Central memory CD4-positive, alpha-beta T cell (primary cell): ENCODE measurements around the gene TSNAXIP1.

Experiments used
- DNase-seq: peaks from one replicate; pipeline ENCODE4 v3.0.0; 2022

The TSNAXIP1 gene

GRCh38 chr16:67782567-67783352, 23.9 kb upstream of the TSNAXIP1 start:
- DNase-seq, result no peak

DNA sequence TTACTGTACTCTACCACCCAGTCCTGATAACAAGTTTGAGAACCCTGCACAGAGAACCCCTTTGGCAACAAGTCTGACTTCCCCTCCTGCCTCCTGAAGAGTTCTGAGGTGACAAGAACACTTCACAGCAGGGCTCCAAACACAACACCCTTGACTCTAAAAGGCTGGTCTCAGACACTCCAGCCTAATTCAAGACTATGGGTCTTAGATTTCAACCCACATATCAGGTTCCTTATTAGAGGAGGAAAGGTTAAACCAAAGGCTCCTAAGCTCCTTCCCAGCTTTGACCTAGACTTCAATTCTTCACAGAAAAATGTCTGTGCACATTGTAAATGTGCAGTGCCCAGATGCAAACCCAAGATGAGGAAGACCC, 23.4 kb upstream of the TSNAXIP1 start:
- DNase-seq, result no peak

DNA sequence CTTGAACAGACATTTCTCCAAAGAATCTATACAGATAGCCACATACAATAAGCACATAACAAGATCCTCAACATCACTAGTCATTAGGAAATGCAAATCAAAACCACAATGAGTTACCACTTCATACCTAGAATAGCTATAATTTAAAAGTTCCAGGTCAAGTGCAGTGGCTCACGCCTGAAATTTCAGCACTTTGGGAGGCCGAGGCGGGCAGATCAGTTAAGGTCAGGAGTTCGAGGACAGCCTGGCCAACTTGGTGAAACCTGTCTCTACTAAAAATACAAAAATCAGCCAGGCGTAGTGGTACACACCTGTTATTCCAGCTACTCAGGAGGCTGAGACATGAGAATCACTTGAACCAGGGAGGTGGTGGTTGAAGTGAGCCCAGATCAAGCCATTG, 20.2 kb upstream of the TSNAXIP1 start:
- no peak for DNase-seq

- no peak for DNase-seq
These were observed 16.6 kb upstream of the TSNAXIP1 start for GRCh38 chr16:67790071-67790470.

DNA sequence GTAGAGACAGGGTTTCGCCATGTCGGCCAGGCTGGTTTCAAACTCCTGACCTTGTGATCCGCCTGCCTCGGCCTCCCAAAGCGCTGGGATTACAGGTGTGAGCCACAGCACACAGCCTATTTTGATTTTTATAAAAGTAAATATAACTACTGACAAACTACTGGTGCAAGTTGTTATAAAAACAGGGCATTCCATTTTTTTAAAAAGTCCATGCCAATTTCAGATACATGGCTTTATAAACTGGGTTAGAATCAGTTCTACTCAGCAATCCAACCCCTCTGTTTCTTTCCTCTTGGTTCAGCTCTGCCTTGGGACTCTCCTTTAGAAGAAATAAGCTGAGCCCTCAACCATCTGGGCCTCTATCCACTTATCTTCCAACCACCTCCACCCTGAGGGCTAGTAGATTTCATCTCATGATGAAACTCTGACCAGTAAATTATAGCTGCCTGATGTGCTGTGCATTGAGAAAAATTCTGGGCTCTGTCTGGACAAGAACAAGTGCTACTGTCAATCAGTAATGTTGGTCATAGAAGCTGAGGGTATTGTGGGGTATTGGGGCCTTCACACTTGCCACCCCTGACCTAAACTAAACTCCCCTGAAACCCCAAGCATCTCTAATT, 10.5 kb upstream of the TSNAXIP1 start:
- DNase-seq, result no peak

DNA sequence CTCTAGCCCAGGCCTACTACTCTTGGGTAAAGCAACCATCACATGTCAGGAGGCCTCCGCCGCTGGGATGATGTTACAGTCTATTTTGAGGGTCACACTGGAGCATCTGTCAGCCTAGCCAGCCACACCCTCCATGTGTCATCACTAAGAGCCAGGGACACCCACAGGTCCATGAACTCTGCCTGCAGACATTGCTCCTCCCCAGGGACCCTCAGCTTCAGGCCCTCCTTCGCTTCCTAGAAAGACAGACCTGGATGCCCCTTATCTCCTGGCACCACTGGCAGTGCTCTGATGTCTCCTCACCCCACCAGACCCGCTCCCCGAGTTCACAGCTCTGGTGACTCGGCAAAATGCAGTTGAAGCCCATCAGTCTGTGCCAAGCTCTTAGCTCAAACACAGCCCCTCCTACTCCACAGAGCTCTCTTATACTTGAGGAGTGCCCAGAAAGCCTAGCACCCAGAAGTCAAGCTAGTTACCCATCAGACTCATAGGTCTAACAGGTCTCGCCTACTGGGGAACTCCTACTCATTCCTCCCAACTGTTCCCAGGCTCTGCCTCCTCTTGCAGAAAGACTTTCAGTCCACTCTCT, 6.3 kb upstream of the TSNAXIP1 start:
- DNase-seq, result no peak

GRCh38 chr16:67801241-67801640, 5.4 kb upstream of the TSNAXIP1 start:
- DNase-seq, result no peak

GRCh38 chr16:67801883-67802282, 4.8 kb upstream of the TSNAXIP1 start:
- peak; percentile 50 for DNase-seq

GRCh38 chr16:67803894-67804293, 2.8 kb upstream of the TSNAXIP1 start:
- no peak for DNase-seq

- no peak for DNase-seq
These were observed 1.7 kb upstream of the TSNAXIP1 start for GRCh38 chr16:67804853-67805542.

DNA sequence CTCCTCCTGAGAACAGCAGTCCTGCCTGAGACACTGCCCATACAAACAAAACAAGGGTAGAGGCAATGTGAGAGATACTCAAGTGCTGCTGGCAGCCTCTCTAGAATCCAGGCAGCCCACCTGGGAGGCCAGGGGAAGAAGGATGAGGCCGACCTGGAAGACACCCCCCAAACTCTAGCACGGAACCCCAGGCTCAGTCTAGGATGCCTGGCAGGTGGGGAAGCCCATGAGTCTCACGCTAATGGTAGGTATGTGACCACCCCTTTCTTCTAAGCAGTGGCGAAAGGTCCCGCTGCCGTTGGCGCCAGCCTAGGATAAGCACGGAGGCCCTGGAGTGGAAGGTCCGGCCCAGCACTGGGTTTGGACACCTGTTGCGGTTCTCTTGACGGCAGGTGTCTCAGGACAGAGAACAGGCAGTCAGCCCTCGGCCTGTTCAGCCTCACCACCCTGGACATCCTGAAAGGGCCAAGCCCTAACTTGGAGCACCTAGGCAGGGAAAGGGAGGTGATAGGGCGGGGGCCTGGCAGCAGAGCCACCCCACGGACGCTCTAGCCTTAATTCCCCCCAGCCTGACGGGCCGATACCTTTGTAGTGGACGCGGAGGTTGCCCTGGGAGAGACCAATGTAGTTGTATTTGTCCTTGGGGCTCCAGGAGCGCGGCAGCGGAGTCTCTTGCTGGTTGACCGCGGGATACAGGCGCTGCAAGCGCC, 816 bp upstream of the TSNAXIP1 start:
- DNase-seq, result no peak

GRCh38 chr16:67807148-67807682, 526 bp downstream of the TSNAXIP1 start:
- DNase-seq, result no peak

DNA sequence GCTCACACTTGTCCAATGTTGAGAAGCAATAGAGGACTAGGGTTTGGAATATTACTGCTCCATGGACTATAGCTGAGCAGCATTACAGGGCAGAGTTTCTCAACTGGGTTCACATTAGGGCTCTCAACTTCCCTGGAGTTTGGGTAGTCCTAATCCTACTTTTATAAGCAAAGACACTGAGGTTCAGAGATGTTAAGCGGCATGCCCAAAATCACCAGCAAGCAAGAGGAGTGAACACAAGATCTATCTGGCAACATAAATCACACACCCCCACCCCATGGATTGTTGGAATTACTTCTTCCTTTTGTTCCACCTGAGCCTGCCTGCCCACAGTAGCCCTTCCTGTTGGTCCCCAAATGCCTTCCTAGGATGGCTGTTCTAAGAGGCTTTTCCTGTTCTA, 5.2 kb downstream of the TSNAXIP1 start:
- no peak for DNase-seq

- no peak for DNase-seq
These were observed 7.9 kb downstream of the TSNAXIP1 start for GRCh38 chr16:67814567-67814966.

GRCh38 chr16:67820608-67821259, 14.0 kb downstream of the TSNAXIP1 start:
- no peak for DNase-seq

- DNase-seq, result no peak
These were observed 15.8 kb downstream of the TSNAXIP1 start for GRCh38 chr16:67822511-67822910.

- no peak for DNase-seq
These were observed 18.4 kb downstream of the TSNAXIP1 start for GRCh38 chr16:67825119-67825518.

GRCh38 chr16:67825906-67826305, 19.2 kb downstream of the TSNAXIP1 start:
- no peak for DNase-seq

DNA sequence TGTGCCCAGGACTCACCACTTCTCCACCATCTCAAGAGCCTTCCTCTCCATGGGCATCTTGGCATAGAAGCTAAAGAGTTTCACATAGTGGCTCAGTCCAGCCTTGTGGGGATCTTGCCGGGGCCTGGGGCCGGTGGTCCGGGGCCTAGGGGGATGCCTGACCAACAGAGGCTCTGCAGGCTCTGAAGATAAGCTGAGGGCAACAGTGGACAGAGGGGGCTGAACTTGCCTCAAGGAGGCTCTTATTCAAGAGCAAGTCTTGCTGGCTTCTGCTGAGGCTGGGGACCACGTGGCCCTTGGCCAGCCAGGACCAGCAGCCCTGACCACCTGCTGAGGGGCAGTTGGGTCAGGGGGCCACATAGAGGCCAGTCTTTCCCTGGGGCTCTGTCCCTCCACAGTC, 22.0 kb downstream of the TSNAXIP1 start:
- no peak for DNase-seq

DNA sequence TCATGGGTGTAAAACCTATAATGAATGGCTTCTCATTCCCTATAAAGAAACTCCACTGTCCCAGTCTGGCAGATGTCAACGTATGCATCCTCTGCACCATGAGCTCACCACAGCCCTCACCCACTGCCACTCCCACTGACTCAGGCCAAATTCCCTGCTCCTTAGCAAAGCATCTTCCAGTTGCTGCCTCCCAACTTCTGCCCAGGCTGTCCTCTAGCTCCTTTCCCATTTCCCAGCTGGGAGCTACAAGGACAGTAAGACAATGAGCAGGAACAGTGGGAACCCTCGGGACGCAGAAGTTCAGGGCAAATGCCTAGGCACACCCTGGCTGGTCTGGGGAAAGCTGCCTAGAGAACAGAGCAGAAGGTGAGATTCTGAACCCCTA, 26.3 kb downstream of the TSNAXIP1 start:
- DNase-seq, result no peak

DNA sequence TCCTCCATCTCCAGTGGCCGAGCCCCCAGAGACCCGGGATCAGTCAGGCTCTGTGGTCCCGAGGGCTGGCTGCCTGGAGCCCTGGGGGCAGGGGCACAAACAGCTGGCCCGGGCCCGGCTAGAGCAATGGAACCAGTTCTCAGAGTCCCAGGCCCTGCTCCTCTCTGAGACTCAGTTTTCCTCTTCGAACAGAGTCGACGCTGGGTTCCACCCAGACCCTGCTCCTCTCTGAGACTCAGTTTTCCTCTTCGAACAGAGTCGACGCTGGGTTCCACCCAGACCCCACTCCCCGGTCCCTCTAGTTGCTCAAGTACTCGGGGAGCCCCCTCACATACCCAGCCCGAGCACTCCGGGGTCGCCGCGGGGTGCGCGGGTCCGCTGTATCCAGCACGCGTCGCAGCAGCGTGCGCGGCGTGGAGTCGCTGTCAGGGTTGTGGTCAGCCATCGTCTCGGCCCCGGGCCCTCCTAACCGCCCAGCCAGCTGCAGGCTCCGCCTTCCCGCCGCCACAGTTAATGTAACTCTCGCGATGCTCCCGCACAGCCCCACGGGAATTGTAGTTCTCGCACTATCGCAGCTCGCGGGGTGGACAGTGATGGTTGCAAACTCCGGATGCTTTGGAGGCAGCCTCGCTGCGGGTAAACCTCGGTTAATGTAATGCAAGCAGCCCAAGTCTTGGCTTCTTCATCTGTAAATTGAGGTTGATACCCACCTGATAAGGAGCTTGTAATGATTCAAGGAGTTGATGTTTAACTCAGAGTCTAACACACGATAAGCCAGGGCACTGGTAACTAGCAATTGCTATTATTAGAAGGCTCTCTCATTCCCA, 26.9 kb downstream of the TSNAXIP1 start:
- peak; percentile 88 for DNase-seq
